ENCODE measurements around the gene DEFB124.

DNA sequence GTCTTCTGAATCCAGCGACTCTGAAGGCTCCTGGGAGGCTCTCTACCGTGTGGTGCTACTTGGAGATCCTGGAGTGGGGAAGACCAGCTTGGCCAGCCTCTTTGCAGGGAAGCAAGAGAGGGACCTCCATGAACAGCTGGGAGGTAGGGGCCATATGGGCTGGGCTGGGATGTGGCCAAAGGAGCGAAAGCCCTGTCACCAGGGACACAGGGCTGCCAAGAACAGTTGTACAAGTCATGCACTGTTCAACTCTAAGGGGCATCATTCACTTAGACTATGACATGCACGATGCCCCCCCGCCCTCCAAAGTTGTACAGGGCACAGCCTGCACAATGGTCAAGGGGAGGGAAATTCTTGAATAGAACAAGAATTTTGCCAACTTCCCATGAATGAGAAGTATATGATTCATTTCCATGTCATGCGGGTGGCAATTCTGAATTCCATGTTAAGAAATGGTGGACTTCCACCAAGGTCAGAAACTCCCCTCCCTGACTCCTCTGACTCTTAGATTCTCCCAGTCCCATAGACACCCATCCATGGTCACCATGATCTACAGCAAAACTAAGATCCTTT is 1.8 kb upstream of the DEFB124 start:
- TF ChIP-seq, protein P1, sequence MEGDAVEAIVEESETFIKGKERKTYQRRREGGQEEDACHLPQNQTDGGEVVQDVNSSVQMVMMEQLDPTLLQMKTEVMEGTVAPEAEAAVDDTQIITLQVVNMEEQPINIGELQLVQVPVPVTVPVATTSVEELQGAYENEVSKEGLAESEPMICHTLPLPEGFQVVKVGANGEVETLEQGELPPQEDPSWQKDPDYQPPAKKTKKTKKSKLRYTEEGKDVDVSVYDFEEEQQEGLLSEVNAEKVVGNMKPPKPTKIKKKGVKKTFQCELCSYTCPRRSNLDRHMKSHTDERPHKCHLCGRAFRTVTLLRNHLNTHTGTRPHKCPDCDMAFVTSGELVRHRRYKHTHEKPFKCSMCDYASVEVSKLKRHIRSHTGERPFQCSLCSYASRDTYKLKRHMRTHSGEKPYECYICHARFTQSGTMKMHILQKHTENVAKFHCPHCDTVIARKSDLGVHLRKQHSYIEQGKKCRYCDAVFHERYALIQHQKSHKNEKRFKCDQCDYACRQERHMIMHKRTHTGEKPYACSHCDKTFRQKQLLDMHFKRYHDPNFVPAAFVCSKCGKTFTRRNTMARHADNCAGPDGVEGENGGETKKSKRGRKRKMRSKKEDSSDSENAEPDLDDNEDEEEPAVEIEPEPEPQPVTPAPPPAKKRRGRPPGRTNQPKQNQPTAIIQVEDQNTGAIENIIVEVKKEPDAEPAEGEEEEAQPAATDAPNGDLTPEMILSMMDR (IDR thresholded peaks at IDR 0.05) = no peak
- TF ChIP-seq EP300 (IDR thresholded peaks at IDR 0.05; ENCODE audit: low read depth) = no peak

Data from transverse colon (tissue), 3 donors.